Ovary (tissue), 3 donors: ENCODE measurements around the gene PARP4.
"Not testable (repeated sequence)": the region's sequence is repeated elsewhere in the genome, so short reads cannot be mapped to it uniquely, and the experiment has no call there.

Source experiments
- CTCF ChIP-seq, 3 donors: fragments of 450-650 bp in 2 of 3; fragments of 200-600 bp in 1 of 3; IDR thresholded peaks; one replicate each; pipeline versions ENCODE4 v1.5.1 to v1.8.0; 2016 to 2022; ENCODE audit warnings: antibody characterized with exemption in 3 of 3, mild to moderate bottlenecking in 1 of 3
- EP300 ChIP-seq: sonication (generic); formaldehyde crosslinking; IDR thresholded peaks from one replicate; pipeline ENCODE4 v1.6.1; 2017; ENCODE audit warnings: antibody characterized with exemption
- POLR2A ChIP-seq: fragments of 450-650 bp; IDR thresholded peaks from one replicate; pipeline ENCODE4 v1.6.1; 2017; ENCODE audit warnings: antibody characterized with exemption, mild to moderate bottlenecking, moderate library complexity
- donor health status: DM: no; HTN: no; CAD: no.

DNA sequence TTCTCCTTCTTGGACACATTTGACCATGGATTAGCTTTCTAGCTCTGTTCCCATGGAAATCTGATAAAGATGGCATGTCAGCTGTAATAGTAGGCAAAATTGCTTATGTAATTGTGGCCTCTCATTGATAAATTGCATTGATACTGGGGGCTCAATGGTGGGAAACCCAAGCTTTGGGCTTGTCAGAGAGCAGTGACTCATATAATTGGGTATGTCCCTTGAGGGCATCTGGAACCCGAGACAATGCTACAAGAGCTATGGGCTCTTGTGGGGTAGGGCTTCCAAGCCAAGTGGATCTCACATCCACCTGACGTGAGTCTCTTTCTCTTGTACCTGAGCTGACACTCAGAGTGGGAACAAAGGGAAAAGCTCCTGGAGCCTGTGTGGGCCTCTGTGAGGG is 16.3 kb downstream of the PARP4 start:
- not testable (repeated sequence) for TF ChIP-seq CTCF (IDR thresholded peaks at IDR 0.05); POLR2A; EP300
